HEK293 (cell line): ENCODE measurements around the gene MYL7.

Experiments used
- CTCF ChIA-PET: fragments of 350-600 bp; formaldehyde crosslinking; extraction: SDS; loops from one replicate; lab custom pipeline; 2021; ENCODE audit warnings: antibody characterized with exemption; lab: Yijun Ruan, JAX
- POLR2A ChIA-PET: fragments of 300-600 bp; formaldehyde crosslinking; extraction: SDS; loops from one replicate; lab custom pipeline; 2020; ENCODE audit warnings: antibody characterized with exemption, inconsistent platforms; lab: Yijun Ruan, JAX
- H3K27ac ChIP-seq: fragments of 200-500 bp; sonication (Bioruptor generic); 2 replicates; pipeline ENCODE4 v1.5.1; 2014; ENCODE audit warnings: low read depth, low read length, control low read depth, inconsistent platforms; ENCODE audit errors: extremely low read depth
- H3K36me3 ChIP-seq, 2 experiments: fragments of 200-500 bp in 1 of 2; sonication (Bioruptor generic) in 1 of 2; 1 replicate in 1 of 2; 2 replicates in 1 of 2; pipeline ENCODE4 v1.5.1; 2014 to 2017; ENCODE audit warnings: inconsistent platforms in 2 of 2, low read length in 2 of 2; ENCODE audit not compliant: control insufficient read depth in 2 of 2, insufficient read depth in 1 of 2
- H3K4me1 ChIP-seq: fragments of 200-500 bp; sonication (Bioruptor generic); 2 replicates; pipeline ENCODE4 v1.5.1; 2014; ENCODE audit warnings: mild to moderate bottlenecking, low read length, inconsistent platforms; ENCODE audit not compliant: control insufficient read depth, insufficient read depth
- H3K4me3 ChIP-seq: 2 replicates; pipeline ENCODE4 v1.5.1; 2011; ENCODE audit warnings: low read depth, mild to moderate bottlenecking, control low read depth, low read length, moderate library complexity
- H3K9me3 ChIP-seq: fragments of 200-500 bp; sonication (Bioruptor generic); 2 replicates; pipeline ENCODE4 v1.5.1; 2014; ENCODE audit warnings: low read depth, low read length, inconsistent platforms; ENCODE audit not compliant: control insufficient read depth, insufficient read depth
- MYNN ChIP-seq: fragments of 450-650 bp; formaldehyde crosslinking; IDR thresholded peaks from 2 replicates; pipeline ENCODE4 v1.5.1; 2016; ENCODE audit warnings: missing biosample characterization, missing genetic modification characterization, borderline replicate concordance
- PRDM2 ChIP-seq: fragments of 450-650 bp; formaldehyde crosslinking; IDR thresholded peaks from 2 replicates; pipeline ENCODE4 v1.5.1; 2016; ENCODE audit warnings: missing biosample characterization, missing genetic modification characterization, borderline replicate concordance
- REPIN1 ChIP-seq: fragments of 450-650 bp; formaldehyde crosslinking; IDR thresholded peaks from 2 replicates; pipeline ENCODE4 v1.5.1; 2017; ENCODE audit warnings: missing biosample characterization, missing genetic modification characterization, low read depth
- TCF7L2 ChIP-seq: IDR thresholded peaks from 2 replicates; pipeline ENCODE4 v1.6.1; 2011; ENCODE audit warnings: low read depth, mild to moderate bottlenecking, inconsistent platforms, low read length, moderate library complexity, borderline replicate concordance
- ZBTB11 ChIP-seq: fragments of 450-650 bp; formaldehyde crosslinking; conservative IDR thresholded peaks from 2 replicates; pipeline ENCODE4 v1.5.1; 2016; ENCODE audit warnings: low read depth, missing biosample characterization, missing genetic modification characterization
- ZNF140 ChIP-seq: fragments of 450-650 bp; formaldehyde crosslinking; IDR thresholded peaks from 2 replicates; pipeline ENCODE4 v1.5.1; 2016; ENCODE audit warnings: missing biosample characterization, missing genetic modification characterization
- ZNF350 ChIP-seq: fragments of 450-650 bp; formaldehyde crosslinking; IDR thresholded peaks from 2 replicates; pipeline ENCODE4 v1.5.0; 2017; ENCODE audit warnings: missing biosample characterization, mild to moderate bottlenecking, missing genetic modification characterization
- ZNF433 ChIP-seq: fragments of 450-650 bp; formaldehyde crosslinking; IDR thresholded peaks from 2 replicates; pipeline ENCODE4 v1.5.1; 2016; ENCODE audit warnings: missing biosample characterization, missing genetic modification characterization, low read depth
- ZNF449 ChIP-seq: fragments of 450-650 bp; formaldehyde crosslinking; IDR thresholded peaks from 2 replicates; pipeline ENCODE4 v1.5.1; 2017; ENCODE audit warnings: missing biosample characterization, mild to moderate bottlenecking, missing genetic modification characterization, moderate library complexity
- ZNF473 ChIP-seq: fragments of 450-650 bp; formaldehyde crosslinking; IDR thresholded peaks from 2 replicates; pipeline ENCODE4 v1.5.1; 2017; ENCODE audit warnings: missing biosample characterization, missing genetic modification characterization
- ZNF560 ChIP-seq: fragments of 450-650 bp; formaldehyde crosslinking; IDR thresholded peaks from 2 replicates; pipeline ENCODE4 v1.5.1; 2017; ENCODE audit warnings: missing biosample characterization, missing genetic modification characterization, borderline replicate concordance
- ZNF629 ChIP-seq: fragments of 450-650 bp; formaldehyde crosslinking; IDR thresholded peaks from 2 replicates; pipeline ENCODE4 v1.5.1; 2017; ENCODE audit warnings: missing biosample characterization, missing genetic modification characterization
- ZNF707 ChIP-seq: fragments of 450-650 bp; formaldehyde crosslinking; IDR thresholded peaks from 2 replicates; pipeline ENCODE4 v1.5.1; 2016; ENCODE audit warnings: missing biosample characterization, missing genetic modification characterization
- ZNF747 ChIP-seq: fragments of 450-650 bp; formaldehyde crosslinking; IDR thresholded peaks from 2 replicates; pipeline ENCODE4 v1.5.1; 2016; ENCODE audit warnings: missing biosample characterization, missing genetic modification characterization
- ZNF792 ChIP-seq: fragments of 450-650 bp; formaldehyde crosslinking; IDR thresholded peaks from 2 replicates; pipeline ENCODE4 v1.5.1; 2016; ENCODE audit warnings: missing biosample characterization, missing genetic modification characterization
- ZNF843 ChIP-seq: fragments of 450-650 bp; formaldehyde crosslinking; IDR thresholded peaks from 2 replicates; pipeline ENCODE4 v1.5.1; 2016; ENCODE audit warnings: missing biosample characterization, missing genetic modification characterization

MYL7 gene

GRCh38 chr7:44143646-44144250 lies 2.6 kb upstream of the MYL7 start (continued):
- no peak for TF ChIP-seq PRDM2 (tag by site-specific recombination)
- no peak for TF ChIP-seq ZNF560 (tag by site-specific recombination)
- no peak for TF ChIP-seq ZBTB11
- TF ChIP-seq ZNF747 (tag by site-specific recombination): no peak
- no peak for TF ChIP-seq ZNF433 (tag by site-specific recombination)
- TF ChIP-seq ZNF843 (tag by site-specific recombination): no peak
- TF ChIP-seq ZNF350 (tag by site-specific recombination): no peak
- no peak for TF ChIP-seq ZNF140
- TF ChIP-seq MYNN (tag by site-specific recombination): no peak
- TF ChIP-seq ZNF473 (tag by site-specific recombination): no peak
- TF ChIP-seq ZNF629 (tag by site-specific recombination): no peak

GRCh38 chr7:44142028-44142427 lies 896 bp upstream of the MYL7 start:
- Histone ChIP-seq H3K9me3 (no peaks in the 10 kb centered on the region), H3K4me1 (no peaks in the 10 kb centered on the region), H3K4me3 (no peak overlapping the region), H3K27ac (no peak overlapping the region), H3K36me3 (no peaks in the 10 kb centered on the region)
- TF ChIP-seq ZNF792 (tag by site-specific recombination): no peak
- no peak for TF ChIP-seq ZNF449 (tag by site-specific recombination)
- TF ChIP-seq ZNF707 (tag by site-specific recombination): no peak
- no peak for TF ChIP-seq REPIN1
- TF ChIP-seq TCF7L2: no peak
- ChIA-PET CTCF (interaction anchor here (1.1 kb wide), 1 partner anchor 55 kb away, joined by 3 read pairs; no protein-coding TSS in a partner anchor), POLR2A (interaction anchor here (0.5 kb wide), 1 partner anchor 77 kb away, joined by 4 read pairs; no protein-coding TSS in a partner anchor)
